ENCODE results near the gene DDX5. TPM values are rescaled to one million over a fixed set of nuclear protein-coding genes. Genes with fewer than 3 reads are reported as not detected.
A peak's percentile ranks its signal among the peaks of the same experiment; 100 is the strongest.

DDX5 gene
- total RNA-seq, 1 experiment from 2014 or later: 832 TPM

DNA sequence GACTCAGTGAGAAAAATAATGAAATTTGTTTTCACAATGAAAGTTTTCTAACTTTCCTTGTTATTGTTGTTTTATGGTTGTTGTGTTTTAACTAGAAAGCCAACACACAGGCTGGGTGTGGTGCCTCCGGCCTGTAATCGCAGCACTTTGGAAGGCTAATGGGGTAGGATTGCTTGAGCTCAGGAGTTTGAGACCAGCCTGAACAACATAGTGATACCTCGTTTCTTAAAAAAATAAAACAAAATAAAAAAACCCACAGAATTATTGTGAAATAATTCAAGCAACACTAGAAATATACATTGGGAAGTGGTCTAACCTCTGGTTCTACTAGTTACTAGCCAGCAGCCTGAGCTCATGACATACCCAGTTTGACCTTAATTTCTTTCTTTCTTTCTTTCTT lies 56.5 kb downstream of the DDX5 start:
- intact Hi-C loops (cut with micrococcal nuclease): no loop called here
- no peaks in the 10 kb centered on the region for H3K9me3 Mint-ChIP-seq (ENCODE audit: unreplicated experiment)
- no peaks in the 10 kb centered on the region for H3K27me3 Mint-ChIP-seq (ENCODE audit: insufficient read depth, unreplicated experiment)
- no TSS peak for BruUV-seq (replicated peaks)
- H3K27ac Mint-ChIP-seq (ENCODE audit: low read depth, unreplicated experiment): peak overlapping the region; percentile 63
- H3K4me3 Mint-ChIP-seq (ENCODE audit: unreplicated experiment): no peak overlapping the region
- H3K36me3 Mint-ChIP-seq (ENCODE audit: insufficient read depth, unreplicated experiment): peaks cover 6% of the 10 kb centered on the region
- H3K4me1 Mint-ChIP-seq (ENCODE audit: insufficient read depth, unreplicated experiment): no peaks in the 10 kb centered on the region
- ChIA-PET POLR2A (interaction anchor here (0.7 to 1.2 kb wide), 3 partner anchors 40 to 55 kb away, joined by 3 to 4 read pairs (median 3); partner anchors contain the start of gene POLG2), CTCF (interaction anchor here (0.6 kb wide), 1 partner anchor 40 kb away, joined by 5 read pairs; no protein-coding TSS in a partner anchor)
- TF ChIP-seq, protein P1, sequence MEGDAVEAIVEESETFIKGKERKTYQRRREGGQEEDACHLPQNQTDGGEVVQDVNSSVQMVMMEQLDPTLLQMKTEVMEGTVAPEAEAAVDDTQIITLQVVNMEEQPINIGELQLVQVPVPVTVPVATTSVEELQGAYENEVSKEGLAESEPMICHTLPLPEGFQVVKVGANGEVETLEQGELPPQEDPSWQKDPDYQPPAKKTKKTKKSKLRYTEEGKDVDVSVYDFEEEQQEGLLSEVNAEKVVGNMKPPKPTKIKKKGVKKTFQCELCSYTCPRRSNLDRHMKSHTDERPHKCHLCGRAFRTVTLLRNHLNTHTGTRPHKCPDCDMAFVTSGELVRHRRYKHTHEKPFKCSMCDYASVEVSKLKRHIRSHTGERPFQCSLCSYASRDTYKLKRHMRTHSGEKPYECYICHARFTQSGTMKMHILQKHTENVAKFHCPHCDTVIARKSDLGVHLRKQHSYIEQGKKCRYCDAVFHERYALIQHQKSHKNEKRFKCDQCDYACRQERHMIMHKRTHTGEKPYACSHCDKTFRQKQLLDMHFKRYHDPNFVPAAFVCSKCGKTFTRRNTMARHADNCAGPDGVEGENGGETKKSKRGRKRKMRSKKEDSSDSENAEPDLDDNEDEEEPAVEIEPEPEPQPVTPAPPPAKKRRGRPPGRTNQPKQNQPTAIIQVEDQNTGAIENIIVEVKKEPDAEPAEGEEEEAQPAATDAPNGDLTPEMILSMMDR (IDR thresholded peaks at IDR 0.05; ENCODE audit: unreplicated experiment): no peak
- DNase-seq (ENCODE audit: unreplicated experiment): peak; percentile 9

GRCh38 chr17:64448665-64449512 lies 57.2 kb downstream of the DDX5 start, which contains the start of gene MILR1:
TSS of gene MILR1 (plus strand) at chr17:64449115. CDS start at chr17:64449169, 54 bp downstream.
- Mint-ChIP-seq H3K27me3 (ENCODE audit: insufficient read depth, unreplicated experiment) (no peaks in the 10 kb centered on the region), H3K36me3 (ENCODE audit: insufficient read depth, unreplicated experiment) (peaks cover 6% of the 10 kb centered on the region), H3K4me3 (ENCODE audit: unreplicated experiment) (peak within 1 kb of the TSS; percentile 46), H3K4me1 (ENCODE audit: insufficient read depth, unreplicated experiment) (no peaks in the 10 kb centered on the region), H3K27ac (ENCODE audit: low read depth, unreplicated experiment) (peak within 1 kb of the TSS; percentile 63), H3K9me3 (ENCODE audit: unreplicated experiment) (no peaks in the 10 kb centered on the region)
- intact Hi-C loops (cut with micrococcal nuclease): no loop called here
- ChIA-PET POLR2A (interaction anchor here (0.7 to 1.2 kb wide), 3 partner anchors 40 to 56 kb away, joined by 3 to 4 read pairs (median 3); partner anchors contain the start of gene POLG2), CTCF (interaction anchor here (0.6 kb wide), 2 partner anchors 40 to 48 kb away, joined by 3 to 5 read pairs; partner anchors contain the start of gene POLG2)
- DNase-seq (ENCODE audit: unreplicated experiment): peak; percentile 78
- TF ChIP-seq, protein P1 (IDR thresholded peaks at IDR 0.05; ENCODE audit: unreplicated experiment): no peak
- BruUV-seq (replicated peaks): TSS peak; percentile 84

Small RNA genes within 50 kb of the gene (microRNA-seq; reads per million reads assigned to microRNA genes)
- gene MIR3064 (4.4 reads per million, percentile 32 among the genes with 10 or more reads in this experiment), gene MIR5047 (not detected)

Other genes starting within 250 kb of the DDX5 start
- 33.7 and 42.2 TPM in 2 replicates for gene TEX2, start 243.0 kb downstream of the DDX5 start, total RNA-seq (2022)
- 0.12 and 0.23 TPM in 2 replicates for gene PECAM1, start 115.4 kb downstream of the DDX5 start, total RNA-seq (2022)
- 9.8 and 15.8 TPM in 2 replicates for gene MILR1, start 57.2 kb downstream of the DDX5 start, total RNA-seq (2022)
- 27.5 and 29.4 TPM in 2 replicates for gene POLG2, start 9.2 kb downstream of the DDX5 start, total RNA-seq (2022)
- 57.2 and 61.6 TPM in 2 replicates for gene CEP95, start 688 bp upstream of the DDX5 start, total RNA-seq (2022)
- 49.2 and 55.8 TPM in 2 replicates for gene SMURF2, start 156.0 kb upstream of the DDX5 start, total RNA-seq (2022)

All from MCF 10A (cell line).